ENCODE results near the gene HEXIM2. TPM values are rescaled to one million over a fixed set of nuclear protein-coding genes. Genes with fewer than 3 reads are reported as not detected.
"Not testable (repeated sequence)": the region's sequence is repeated elsewhere in the genome, so short reads cannot be mapped to it uniquely, and the experiment has no call there.

HEXIM2 gene
- total and polyA plus RNA-seq, 8 donors = 0.92 to 34.4 (median 11.0) TPM

- no peak for DNase-seq
- intact Hi-C loops (cut with DNase I; ENCODE audit: low total_unique reads) = no loop called here
- Histone ChIP-seq H3K9me3 (no peaks in the 10 kb centered on the region), H3K4me3 (no peak overlapping the region), H3K36me3 (peaks cover 15 to 58% (median 43%) of the 10 kb centered on the region in 4 donors), H3K27me3 (no peaks in the 10 kb centered on the region), H3K4me1 (peaks cover 26 to 46% (median 29%) of the 10 kb centered on the region in 4 donors), H3K27ac (no peak overlapping the region)
- no peak for TF ChIP-seq POLR2A (IDR thresholded peaks at IDR 0.05)
- no peak for TF ChIP-seq CTCF (IDR thresholded peaks at IDR 0.05)
- no peak for TF ChIP-seq EP300 (IDR thresholded peaks at IDR 0.05)
- no peak for TF ChIP-seq POLR2AphosphoS5 (IDR thresholded peaks at IDR 0.05)
- 88 to 92% (median 91%) methylated on average over 10 to 22 of the region's 22 CpGs for WGBS, 5 donors
These were observed 41.1 kb upstream of the HEXIM2 start for GRCh38 chr17:45120558-45120957.

- intact Hi-C loops (cut with DNase I; ENCODE audit: low total_unique reads) = no loop called here
- no peak overlapping the region for H3K4me3 ChIP-seq
- no peak for TF ChIP-seq POLR2A (IDR thresholded peaks at IDR 0.05)
- no peak for TF ChIP-seq POLR2AphosphoS5 (IDR thresholded peaks at IDR 0.05)
- no peak for TF ChIP-seq EP300 (IDR thresholded peaks at IDR 0.05)
- TF ChIP-seq CTCF (IDR thresholded peaks at IDR 0.05) = no peak
- 62 to 91% (median 75%) methylated on average over 16 to 45 of the region's 45 CpGs for WGBS, 5 donors
- H3K27me3 ChIP-seq = no peaks in the 10 kb centered on the region
- no peak for DNase-seq
- peaks cover 15 to 54% (median 39%) of the 10 kb centered on the region in 4 donors for H3K36me3 ChIP-seq
- no peak overlapping the region for H3K27ac ChIP-seq
- no peaks in the 10 kb centered on the region for H3K9me3 ChIP-seq
- peaks cover 26 to 49% (median 29%) of the 10 kb centered on the region in 4 donors for H3K4me1 ChIP-seq
These were observed 40.6 kb upstream of the HEXIM2 start for GRCh38 chr17:45121055-45121454.

- intact Hi-C loops (cut with DNase I; ENCODE audit: low total_unique reads) = no loop called here
- H3K4me1 ChIP-seq = peaks cover 36 to 68% (median 47%) of the 10 kb centered on the region in 4 donors
- H3K9me3 ChIP-seq = no peaks in the 10 kb centered on the region
- H3K4me3 ChIP-seq = no peak overlapping the region
- WGBS, 5 donors = 84 to 90% (median 89%) methylated on average over 6 of the region's 6 CpGs
- H3K27me3 ChIP-seq = no peaks in the 10 kb centered on the region
- DNase-seq = no peak
- peaks cover 9 to 32% (median 28%) of the 10 kb centered on the region in 4 donors for H3K36me3 ChIP-seq
- TF ChIP-seq CTCF (IDR thresholded peaks at IDR 0.05) (no peak), EP300 (IDR thresholded peaks at IDR 0.05) (no peak), POLR2AphosphoS5 (IDR thresholded peaks at IDR 0.05) (no peak), POLR2A (IDR thresholded peaks at IDR 0.05) (no peak)
- H3K27ac ChIP-seq = peak overlapping the region; percentile 29 to 78 (median 67)
These were observed 38.5 kb upstream of the HEXIM2 start for GRCh38 chr17:45123076-45123770.

- intact Hi-C loops (cut with DNase I; ENCODE audit: low total_unique reads) = no loop called here
- Histone ChIP-seq H3K4me1 (peaks cover 46 to 78% (median 56%) of the 10 kb centered on the region in 4 donors), H3K4me3 (no peak overlapping the region), H3K36me3 (peaks cover 5 to 23% (median 18%) of the 10 kb centered on the region in 4 donors), H3K27ac (peak overlapping the region; percentile 15 to 78 (median 67)), H3K27me3 (no peaks in the 10 kb centered on the region), H3K9me3 (no peaks in the 10 kb centered on the region)
- TF ChIP-seq POLR2AphosphoS5 (IDR thresholded peaks at IDR 0.05) (peak in 1 of 3 donors; percentile 45), CTCF (IDR thresholded peaks at IDR 0.05) (no peak)
- peak; percentile 65 to 91 for DNase-seq
- WGBS, 5 donors = 54 to 68% (median 64%) methylated on average over 11 to 15 of the region's 15 CpGs
These were observed 37.5 kb upstream of the HEXIM2 start for GRCh38 chr17:45123930-45124796.

- H3K36me3 ChIP-seq = peaks cover 2 to 17% (median 12%) of the 10 kb centered on the region in 4 donors
- H3K27ac ChIP-seq = peak overlapping the region; percentile 21 to 78 (median 67)
- H3K27me3 ChIP-seq; intact Hi-C loops (cut with DNase I; ENCODE audit: low total_unique reads); DNase-seq; H3K9me3 ChIP-seq; H3K4me3 ChIP-seq: not testable (repeated sequence)
- 64 to 77% (median 75%) methylated on average over 5 of the region's 5 CpGs for WGBS, 5 donors
- H3K4me1 ChIP-seq = peaks cover 52 to 84% (median 62%) of the 10 kb centered on the region in 4 donors
These were observed 36.9 kb upstream of the HEXIM2 start for GRCh38 chr17:45124797-45125122.

Measured in stomach (tissue), 9 donors.